GM21723 (cell line): ENCODE data around the gene ABHD12.
"Not testable (repeated sequence)": the region's sequence is repeated elsewhere in the genome, so short reads cannot be mapped to it uniquely, and the experiment has no call there.

ENCODE experiments used
- ATAC-seq: cut with Tn5 transposase; IDR thresholded peaks from one replicate; pipeline ENCODE4 v1.9.1; 2021; ENCODE audit warnings: mild to moderate bottlenecking, moderate library complexity; ENCODE audit not compliant: unreplicated experiment

ABHD12 gene

DNA sequence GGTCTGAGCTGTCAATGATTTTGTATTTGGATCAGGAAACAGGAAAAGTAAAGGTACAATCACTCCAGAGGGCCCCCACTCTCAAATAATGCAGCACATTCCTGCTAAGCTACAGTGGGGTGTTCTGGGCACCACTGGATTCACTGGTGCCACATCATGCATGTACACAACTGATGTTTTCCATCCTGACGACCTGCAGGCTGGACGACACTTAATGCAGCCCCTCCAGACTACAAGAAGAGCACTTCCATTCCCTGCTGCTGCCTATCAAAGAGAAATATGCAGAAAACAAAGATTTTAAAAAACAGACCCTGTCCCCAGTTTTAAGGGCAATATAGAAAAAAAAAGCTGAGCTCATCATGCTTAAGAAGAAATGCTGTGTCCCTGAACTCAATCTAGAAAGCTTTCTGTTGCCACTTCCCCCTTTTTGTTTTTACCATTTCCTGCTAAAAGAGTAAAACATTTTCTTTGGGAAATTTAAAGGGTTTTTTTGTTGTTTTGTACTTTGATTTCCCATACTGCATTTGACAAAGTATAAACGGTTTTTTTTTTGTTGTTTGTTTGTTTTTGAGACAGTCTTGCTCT, 35.5 kb downstream of the ABHD12 start:
- ATAC-seq = no peak

DNA sequence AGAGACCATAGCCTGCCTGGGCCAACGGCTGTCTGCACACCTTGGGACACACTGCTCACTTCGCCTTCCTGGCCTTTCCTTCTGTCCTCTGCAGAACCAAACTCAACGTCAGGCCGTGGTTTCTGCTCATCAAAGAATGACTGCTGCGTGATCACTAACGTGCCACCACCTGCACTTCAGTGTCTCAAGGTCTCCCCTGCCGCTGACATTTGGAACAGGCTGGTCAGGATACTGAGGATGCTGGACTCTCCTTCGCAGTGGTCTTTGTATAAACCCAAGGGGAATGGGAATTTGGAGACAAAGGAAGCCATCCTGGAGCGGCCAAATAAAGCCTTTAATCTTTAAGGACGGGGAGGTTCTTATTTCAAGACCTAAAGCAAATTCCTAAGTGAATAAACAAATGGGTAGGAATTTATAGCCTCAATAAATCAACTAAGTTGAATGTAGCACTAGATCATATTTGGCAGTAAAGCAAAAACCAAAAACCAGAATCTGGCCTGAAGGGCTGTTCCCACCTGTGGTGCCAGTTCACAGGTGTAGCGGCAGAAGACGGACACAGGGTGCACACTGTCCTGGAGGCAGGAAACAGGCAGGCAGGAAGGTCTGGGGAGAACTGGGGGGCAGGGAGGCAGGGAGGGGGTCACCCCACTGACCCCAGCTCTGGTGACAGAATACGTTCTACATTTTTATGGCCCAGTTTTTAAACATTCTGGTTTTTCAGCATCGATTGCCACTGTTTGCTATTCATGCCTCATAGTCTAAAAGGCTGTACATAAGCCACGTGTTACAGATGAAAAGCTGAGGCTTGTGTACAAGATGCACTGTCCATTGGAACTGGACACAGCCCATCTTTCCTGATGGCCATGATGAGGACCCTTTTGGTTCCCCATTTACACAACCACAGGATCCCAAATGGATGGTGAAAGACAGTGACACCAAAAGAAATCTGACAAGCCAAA, 36.6 kb downstream of the ABHD12 start:
- no peak for ATAC-seq

DNA sequence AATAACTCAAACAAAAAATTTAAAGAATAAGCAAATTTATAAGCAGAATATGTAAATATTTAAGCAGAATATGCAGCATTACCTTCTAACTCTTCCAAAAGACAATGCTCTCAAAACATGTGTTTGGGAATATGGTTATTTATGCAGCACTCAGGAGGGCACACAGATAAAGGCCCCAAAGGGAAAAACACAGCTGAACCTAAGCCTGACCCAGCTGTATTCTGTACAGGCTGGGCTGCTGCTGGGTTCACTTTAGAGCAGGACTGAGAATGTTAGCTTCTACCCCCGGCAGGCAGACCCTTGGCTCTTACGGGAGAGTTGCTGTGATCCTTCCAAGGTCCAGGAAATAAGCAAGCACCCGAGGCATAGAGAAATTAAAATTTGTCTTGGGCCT, 37.3 kb downstream of the ABHD12 start:
- ATAC-seq = no peak

DNA sequence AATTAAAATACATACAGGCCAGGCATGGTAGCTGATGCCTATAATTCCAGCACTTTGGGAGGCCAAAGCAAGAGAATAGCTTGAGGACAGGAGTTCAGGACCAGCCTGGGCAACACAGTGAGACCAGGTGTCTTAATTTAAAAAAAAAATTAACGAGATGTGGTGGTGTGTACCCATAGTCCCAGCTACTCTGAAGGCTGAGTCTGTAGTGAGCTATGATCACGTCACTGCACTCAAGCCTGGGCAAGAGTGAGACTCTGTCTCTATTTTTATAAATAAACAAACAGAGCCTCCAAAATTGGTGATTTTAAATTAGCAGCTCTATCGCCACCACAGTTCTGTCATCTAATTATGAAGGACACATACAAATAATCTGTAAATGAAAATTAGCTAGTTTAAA, 37.9 kb downstream of the ABHD12 start:
- no peak for ATAC-seq

DNA sequence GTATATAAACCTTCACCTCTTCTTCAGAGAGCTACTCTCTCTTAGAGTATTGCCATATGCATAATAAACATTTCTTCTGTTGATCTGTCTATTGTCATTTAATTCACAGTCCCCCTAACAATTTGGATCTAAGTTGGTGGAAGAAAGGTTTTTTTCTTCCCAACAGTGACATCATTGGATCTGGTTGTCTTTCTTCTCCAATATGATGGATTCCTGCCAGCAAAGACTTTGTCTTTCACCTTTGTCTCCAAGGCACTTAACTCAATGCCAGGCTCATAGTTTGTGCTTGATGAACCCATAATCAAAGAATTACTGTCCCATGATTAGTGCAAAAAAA, 39.6 kb downstream of the ABHD12 start:
- no peak for ATAC-seq

DNA sequence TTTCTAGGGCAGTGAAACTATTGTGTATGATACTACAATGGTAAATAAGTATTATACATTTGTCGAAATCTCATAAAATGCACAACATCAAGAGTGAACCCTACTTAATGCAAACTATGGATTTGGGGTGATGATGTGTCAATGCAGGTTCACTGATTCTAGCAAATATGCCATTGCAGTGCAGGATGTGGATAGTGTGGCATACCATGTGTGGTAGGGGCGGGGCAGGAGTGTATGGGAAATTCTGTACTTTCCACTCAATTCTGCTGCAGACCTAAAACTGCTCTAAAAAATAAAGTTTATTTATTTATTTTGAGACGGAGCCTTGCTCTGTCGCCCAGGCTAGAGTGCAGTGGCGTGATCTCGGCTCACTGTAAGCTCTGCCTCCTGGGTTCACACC, 44.3 kb downstream of the ABHD12 start:
- no peak for ATAC-seq

DNA sequence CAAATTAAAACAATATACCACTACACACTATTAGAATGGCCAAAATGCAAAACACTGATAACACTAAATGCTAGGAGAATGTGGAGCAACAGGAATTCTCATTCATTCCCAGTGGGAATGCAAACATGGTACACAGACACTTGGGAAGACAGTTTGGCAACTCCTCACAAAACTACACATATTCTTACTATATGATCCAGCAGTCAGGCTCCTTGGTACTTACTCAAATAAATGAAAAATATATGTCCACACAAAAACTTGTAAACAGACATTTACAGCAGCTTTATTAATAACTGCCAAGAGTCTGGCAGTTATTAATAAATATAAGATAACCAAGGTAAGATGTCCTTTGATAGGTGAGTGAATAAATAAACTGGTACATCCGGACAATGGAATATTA, 44.9 kb downstream of the ABHD12 start:
- ATAC-seq = no peak

- ATAC-seq = no peak
Observed at GRCh38 chr20:25344634-25345033, 46.0 kb downstream of the ABHD12 start.

GRCh38 chr20:25341716-25342680, 48.6 kb downstream of the ABHD12 start:
- ATAC-seq = no peak

GRCh38 chr20:25340380-25340779, 50.3 kb downstream of the ABHD12 start:
- no peak for ATAC-seq

DNA sequence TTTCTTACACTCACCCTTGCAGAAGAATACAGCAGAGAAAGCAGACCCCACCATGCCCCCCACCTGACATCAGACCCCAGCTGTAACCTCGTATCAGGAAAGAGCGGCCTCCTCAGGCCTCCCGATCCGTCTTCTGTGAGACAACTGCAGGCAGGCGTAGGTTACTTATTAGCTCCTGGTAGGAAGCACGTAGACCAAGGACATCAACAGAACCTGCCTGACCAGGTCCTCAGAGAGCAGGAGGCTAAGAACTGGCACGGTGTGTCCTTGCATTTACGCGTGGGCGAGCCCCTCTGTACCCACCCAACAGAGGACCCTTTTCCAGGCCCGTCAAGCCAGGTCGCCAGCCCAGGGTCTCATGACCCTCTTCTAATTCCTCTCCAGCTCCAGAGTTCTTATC, 51.0 kb downstream of the ABHD12 start:
- ATAC-seq = no peak

- ATAC-seq = no peak
Observed at GRCh38 chr20:25338112-25339023, 52.3 kb downstream of the ABHD12 start.

GRCh38 chr20:25336561-25337422, 53.8 kb downstream of the ABHD12 start:
- no peak for ATAC-seq

GRCh38 chr20:25334972-25335371, 55.7 kb downstream of the ABHD12 start:
- ATAC-seq = not testable (repeated sequence)

DNA sequence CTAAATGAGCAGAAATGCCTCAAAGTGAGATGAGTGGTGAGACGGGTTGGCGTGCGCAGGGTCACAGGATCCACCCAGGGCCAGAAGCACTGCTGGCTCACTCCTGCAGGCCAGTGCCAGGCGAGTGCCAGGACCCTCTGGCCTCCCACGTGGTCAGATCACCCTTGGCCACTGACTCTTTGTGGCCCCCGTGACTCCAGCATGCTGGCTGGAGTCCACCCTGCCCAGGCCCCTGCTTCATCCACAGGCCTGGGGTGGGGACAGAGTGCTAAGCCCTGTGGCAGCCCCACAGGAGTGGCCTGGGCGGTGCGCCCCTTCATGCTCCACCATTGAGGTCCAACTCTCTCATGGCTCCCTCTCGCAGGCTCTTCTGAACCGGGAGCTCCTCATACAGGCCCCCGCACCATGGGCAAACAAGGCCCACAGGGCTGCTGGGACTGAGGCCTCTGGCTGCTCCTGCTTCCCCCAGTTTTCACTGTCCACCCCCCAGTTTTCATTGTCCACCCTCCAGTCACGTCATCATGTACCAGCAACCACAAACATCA, 61.6 kb downstream of the ABHD12 start:
- no peak for ATAC-seq

DNA sequence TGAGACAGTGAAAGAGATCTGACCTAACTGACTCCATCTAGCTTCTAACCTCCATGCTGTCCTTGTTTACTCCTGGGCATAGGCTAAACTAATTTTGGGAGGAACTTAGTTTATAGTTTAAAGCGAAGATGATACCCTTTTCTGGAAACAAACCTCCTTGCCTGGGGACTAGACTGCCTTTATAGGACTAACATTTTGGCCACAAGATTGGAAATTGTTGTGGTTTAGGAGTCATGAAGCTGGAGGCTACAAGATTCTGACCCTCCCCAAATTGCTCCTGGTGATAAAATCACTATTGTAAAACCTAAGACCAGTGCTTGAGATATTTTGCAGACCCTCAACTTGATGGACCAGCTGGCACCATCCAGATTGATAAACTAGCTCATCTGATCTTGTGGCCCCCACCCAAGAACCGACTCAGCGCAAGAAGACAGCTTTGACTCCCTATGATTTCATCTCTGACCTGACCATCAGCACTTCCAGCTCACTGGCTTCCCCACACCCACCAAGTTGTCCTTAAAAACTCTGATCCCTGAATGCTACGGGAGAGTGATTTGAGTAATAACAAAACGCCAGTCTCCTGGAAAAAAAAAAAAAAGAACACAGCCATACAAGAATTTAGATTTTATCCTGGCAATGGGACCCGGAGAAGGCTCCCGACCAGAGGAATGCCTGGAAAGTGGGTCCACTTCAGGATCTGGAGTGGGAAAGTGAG, 63.0 kb downstream of the ABHD12 start:
- no peak for ATAC-seq

DNA sequence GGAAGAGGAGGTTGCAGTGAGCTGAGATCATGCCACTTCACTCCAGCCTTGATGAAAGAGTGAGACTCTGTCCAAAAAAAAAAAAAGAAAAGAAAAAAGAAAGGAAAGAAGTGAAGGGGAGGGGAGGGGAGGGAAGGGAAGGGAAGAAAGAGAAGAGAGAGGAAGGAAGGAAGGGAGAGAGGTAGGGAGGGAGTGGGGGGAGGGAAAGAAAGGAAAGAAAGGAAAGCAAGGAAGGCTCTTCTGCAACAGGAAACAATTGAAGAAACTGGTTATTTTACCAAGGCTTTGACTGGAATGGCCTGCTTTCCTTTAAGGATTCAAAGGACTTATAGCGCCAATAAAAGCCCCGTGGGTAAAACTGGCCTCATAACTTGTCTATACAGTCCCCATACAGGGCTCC, 64.6 kb downstream of the ABHD12 start:
- ATAC-seq = no peak

GRCh38 chr20:25325073-25325472, 65.6 kb downstream of the ABHD12 start:
- ATAC-seq = no peak
